Right cardiac atrium (tissue), 5 donors: ENCODE data around the gene ADGRV1. TPM values are rescaled to one million over a fixed set of nuclear protein-coding genes. Genes with fewer than 3 reads are reported as not detected.

Experiments used
- ATAC-seq, 2 donors: fragments of 200-7000 bp; cut with Tn5 transposase; one replicate each; pipeline versions ENCODE4 v1.8.0 to v1.9.1; 2020; ENCODE audit warnings: moderate library complexity in 2 of 2, mild to moderate bottlenecking in 1 of 2
- DNase-seq, 3 donors: peaks; one replicate each; pipeline ENCODE4 v3.0.0-alpha.2; 2020
- H3K27ac ChIP-seq: one replicate; pipeline ENCODE4 v1.5.1; 2013; ENCODE audit warnings: mild to moderate bottlenecking, low read length, control low read depth, moderate library complexity
- H3K27me3 ChIP-seq: one replicate; pipeline ENCODE4 v1.6.1; 2013; ENCODE audit not compliant: control insufficient read depth, insufficient read depth
- H3K4me1 ChIP-seq: one replicate; pipeline ENCODE4 v1.6.1; 2013; ENCODE audit warnings: low read length; ENCODE audit not compliant: control insufficient read depth, insufficient read depth
- H3K4me3 ChIP-seq: one replicate; pipeline ENCODE4 v1.5.1; 2013; ENCODE audit warnings: low read length, control low read depth
- H3K9me3 ChIP-seq: one replicate; pipeline ENCODE4 v1.6.1; 2013; ENCODE audit warnings: low read length; ENCODE audit not compliant: control insufficient read depth
- WGBS: extraction: QIAGEN DNeasy Blood & Tissue Kit; methylation state at CpG from one replicate; pipeline ENCODE4 v1.1.7; 2013; 5-methylcytosine and 5-hydroxymethylcytosine counted together
- intact Hi-C, 4 donors: fragments of 100-400 bp; cut with DNase I; formaldehyde crosslinking; loops; one replicate each; pipeline versions ENCODE4 v1.11.0 to v1.14.0; 2022 to 2023
- polyA plus RNA-seq: library from polyadenylated mRNA; stranded (reverse); fragments of 200-250 nt; gene quantifications from one replicate; pipeline ENCODE4 v1.2.3, GENCODE V29; 2013
- total RNA-seq, 4 donors: library from RNA; stranded (reverse); fragmentation: NEBNext Ultra II Directional; extraction: Animal tissue kit (Norgen Biotek cat#: 25700); gene quantifications; one replicate each; pipeline ENCODE4 v1.2.1, GENCODE V29; 2021
- donor health status: healthy with polysubstance abuse.
- donor health status: DM: no; HTN: yes; CAD: no.
- donor health status: DM: no; HTN: no; CAD: no.
- donor health status: DM: no; HTN: yes; CAD: no; lungs with severe emphysema.
- donor health status: DM: yes; HTN: yes; CAD: no.

Gene ADGRV1
- total and polyA plus RNA-seq, 5 donors = 0.05 to 1.1 (median 0.37) TPM

GRCh38 chr5:91206103-91206502, 647.5 kb downstream of the ADGRV1 start:
- ATAC-seq (no peak), DNase-seq (no peak)
- Histone ChIP-seq H3K27me3 (no peaks in the 10 kb centered on the region), H3K4me1 (no peaks in the 10 kb centered on the region), H3K4me3 (no peak overlapping the region), H3K27ac (no peak overlapping the region), H3K9me3 (no peaks in the 10 kb centered on the region)
- 97% methylated on average over 4 of the region's 5 CpGs for WGBS
- intact Hi-C loops = no loop called here

GRCh38 chr5:91206734-91207133, 648.1 kb downstream of the ADGRV1 start:
- H3K4me1 ChIP-seq = no peaks in the 10 kb centered on the region
- no peak for DNase-seq
- H3K4me3 ChIP-seq = no peak overlapping the region
- intact Hi-C loops = no loop called here
- ATAC-seq = no peak
- 82% methylated on average over 2 of the region's 2 CpGs for WGBS
- no peaks in the 10 kb centered on the region for H3K27me3 ChIP-seq
- H3K9me3 ChIP-seq = no peaks in the 10 kb centered on the region
- no peak overlapping the region for H3K27ac ChIP-seq

GRCh38 chr5:91207248-91207647, 648.7 kb downstream of the ADGRV1 start:
- Histone ChIP-seq H3K9me3 (no peaks in the 10 kb centered on the region), H3K4me3 (no peak overlapping the region), H3K4me1 (no peaks in the 10 kb centered on the region), H3K27ac (no peak overlapping the region), H3K27me3 (no peaks in the 10 kb centered on the region)
- ATAC-seq (no peak), DNase-seq (no peak)
- intact Hi-C loops = no loop called here
- 80% methylated on average over 3 of the region's 3 CpGs for WGBS

- Histone ChIP-seq H3K9me3 (no peaks in the 10 kb centered on the region), H3K27me3 (no peaks in the 10 kb centered on the region), H3K4me1 (no peaks in the 10 kb centered on the region), H3K27ac (no peak overlapping the region), H3K4me3 (no peak overlapping the region)
- WGBS = 41% methylated on average over 6 of the region's 6 CpGs
- no peak for DNase-seq
- intact Hi-C loops = loop anchor here in 2 of 4 donors (5.0 to 10.0 kb wide), 2 partner anchors 97 to 110 kb away; no protein-coding TSS in a partner anchor
- peak; percentile 68 to 79 for ATAC-seq
Observed at GRCh38 chr5:91211997-91212713, 653.6 kb downstream of the ADGRV1 start.

- intact Hi-C loops = loop anchor here in 2 of 4 donors (5.0 to 10.0 kb wide), 2 partner anchors 98 to 110 kb away; no protein-coding TSS in a partner anchor
- DNase-seq = peak in 1 of 3 donors; percentile 34
- no peak overlapping the region for H3K27ac ChIP-seq
- H3K4me1 ChIP-seq = no peaks in the 10 kb centered on the region
- peak; percentile 58 to 64 for ATAC-seq
- H3K9me3 ChIP-seq = no peaks in the 10 kb centered on the region
- no peak overlapping the region for H3K4me3 ChIP-seq
- H3K27me3 ChIP-seq = no peaks in the 10 kb centered on the region
- 48% methylated on average over 1 of the region's 1 CpG for WGBS
Observed at GRCh38 chr5:91212714-91213092, 654.1 kb downstream of the ADGRV1 start.

Other genes with a start within 250 kb of the ADGRV1 start
- 10 to 100 TPM; 17.6 to 30.7 (median 22.8) TPM for gene CETN3, start 149.0 kb upstream of the ADGRV1 start, total RNA-seq
- gene CETN3, start 149.0 kb upstream of the ADGRV1 start, polyA plus RNA-seq = 37.8 TPM
- 1 to 10 TPM; 2.6 to 4.6 (median 4.3) TPM for gene MBLAC2, start 84.0 kb upstream of the ADGRV1 start, total RNA-seq
- gene MBLAC2, start 84.0 kb upstream of the ADGRV1 start, polyA plus RNA-seq = 2.3 TPM
- 1 to 10 TPM in 1 of 4 donors, under 1 TPM in 3; 0.83 to 1.4 (median 0.97) TPM for gene POLR3G, start 83.9 kb upstream of the ADGRV1 start, total RNA-seq
- 0.52 TPM for gene POLR3G, start 83.9 kb upstream of the ADGRV1 start, polyA plus RNA-seq
- gene LYSMD3, start 29.2 kb upstream of the ADGRV1 start, total RNA-seq = 10 to 100 TPM; 19.5 to 34.0 (median 24.9) TPM
- gene LYSMD3, start 29.2 kb upstream of the ADGRV1 start, polyA plus RNA-seq = 10.6 TPM